Erythroblast (primary cell): Measurements from ENCODE around the gene NR2C2.

Source experiments
- DNase-seq, 2 experiments: peaks; one replicate each; lab custom pipeline; 2025; lab: John Stamatoyannopoulos, UW
- GATA1 ChIP-seq: IDR thresholded peaks from 2 replicates; pipeline ENCODE4 v1.6.1; 2011; ENCODE audit warnings: low read depth, mild to moderate bottlenecking, control low read depth, low read length, moderate library complexity
- POLR2A ChIP-seq: IDR thresholded peaks from 2 replicates; pipeline ENCODE4 v1.6.1; 2011; ENCODE audit warnings: mild to moderate bottlenecking, low read length

NR2C2 gene

DNA sequence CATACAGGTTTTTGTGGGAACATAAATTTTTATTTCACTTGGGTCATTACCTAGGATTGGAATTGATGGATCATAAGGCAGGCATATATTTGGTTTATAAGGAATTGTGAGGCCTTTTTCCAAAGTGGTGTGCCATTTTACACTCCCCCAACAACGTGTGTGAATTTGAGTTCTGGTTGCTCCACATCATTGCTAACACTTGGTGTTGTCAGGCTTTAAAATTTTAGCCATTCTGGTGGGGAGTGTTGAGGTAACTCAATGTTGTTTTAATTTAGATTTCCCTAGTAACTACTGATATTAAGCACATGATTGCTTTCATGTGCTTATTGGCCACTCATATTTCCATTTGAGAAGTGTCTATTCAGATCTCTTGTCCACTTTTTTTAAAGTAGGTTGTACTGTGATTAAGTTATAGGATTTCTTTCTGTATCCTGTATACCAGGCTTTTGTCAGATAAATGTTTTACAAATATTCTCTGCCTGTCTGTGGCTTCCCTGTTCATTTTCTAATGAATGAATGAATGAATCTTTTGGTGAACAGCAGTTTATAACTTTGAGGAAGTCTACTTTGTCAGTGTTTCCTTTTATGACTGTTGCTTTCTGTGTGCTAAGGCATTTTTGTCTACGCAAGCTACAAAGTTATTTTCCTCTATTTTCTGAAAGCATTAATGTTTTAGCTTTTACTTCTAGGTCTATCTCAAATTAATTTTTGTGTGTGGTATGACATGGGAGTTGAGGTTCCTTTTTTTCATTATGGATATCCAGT is 17.9 kb upstream of the NR2C2 start:
- DNase-seq = no peak
- TF ChIP-seq GATA1 = no peak
- TF ChIP-seq POLR2A = no peak

DNA sequence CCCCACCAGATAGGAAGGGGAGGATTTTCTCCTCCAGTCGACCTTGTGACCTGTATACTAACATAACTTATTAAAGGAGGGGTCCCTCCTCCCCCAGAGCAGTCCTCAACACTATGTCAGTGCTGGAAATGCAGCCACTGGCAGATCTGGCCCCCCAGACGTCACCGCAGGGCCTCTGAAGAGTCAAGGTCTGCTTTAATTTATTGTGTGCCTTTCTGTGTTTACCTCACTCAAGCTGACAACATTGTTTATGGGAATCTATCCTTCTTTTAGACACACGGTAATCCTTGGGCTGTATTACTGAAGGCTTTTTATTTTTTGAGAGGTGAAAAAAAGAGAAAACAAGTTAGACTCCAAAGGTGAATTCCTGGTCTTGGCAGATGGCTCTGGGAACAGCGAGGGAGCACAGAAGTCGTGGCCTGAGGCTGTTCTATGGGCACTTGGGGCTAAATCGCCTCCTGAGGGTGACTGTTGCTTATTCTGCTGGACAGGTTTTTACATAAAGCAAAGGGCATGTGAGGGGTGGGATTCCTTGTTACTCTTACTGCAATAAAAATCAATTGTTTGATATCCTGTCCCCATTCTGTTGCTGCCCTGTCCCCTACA is 13.5 kb upstream of the NR2C2 start:
- no peak for DNase-seq
- no peak for TF ChIP-seq POLR2A
- no peak for TF ChIP-seq GATA1

DNA sequence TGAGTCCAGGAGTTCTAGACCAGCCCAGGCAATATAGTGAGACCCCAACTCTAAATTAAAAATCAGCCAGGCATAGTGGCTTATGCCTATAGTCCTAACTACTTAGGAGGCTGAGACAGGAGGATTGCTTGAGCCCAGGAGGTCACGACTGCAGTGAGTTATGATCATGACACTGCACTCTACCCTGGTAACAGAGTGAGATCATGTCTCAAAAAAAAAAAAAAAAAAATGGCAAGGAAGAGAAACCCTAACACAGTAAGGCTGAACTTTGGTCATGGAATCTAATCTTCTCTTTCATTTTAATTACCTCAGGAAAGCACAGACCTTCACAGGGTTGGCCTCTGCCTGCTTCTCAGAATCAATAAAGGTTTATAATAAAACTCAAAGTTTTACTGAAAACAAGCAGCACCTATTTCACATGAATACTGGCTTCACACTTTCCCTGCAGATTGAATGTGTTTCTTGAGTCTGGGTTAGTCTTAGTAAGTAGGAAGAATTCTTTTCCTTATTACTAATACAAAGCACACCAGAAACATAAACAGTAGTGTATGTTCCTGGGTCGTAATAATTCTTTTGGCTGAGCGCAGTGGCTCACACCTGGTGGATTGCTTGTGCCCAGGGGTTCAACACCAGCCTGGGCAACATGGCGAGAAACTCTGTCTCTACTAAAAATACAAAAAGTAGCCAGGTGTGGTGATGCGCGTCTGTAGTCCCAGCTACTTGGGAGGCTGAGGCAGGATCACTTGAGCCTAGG is 11.6 kb upstream of the NR2C2 start:
- no peak for TF ChIP-seq GATA1
- no peak for TF ChIP-seq POLR2A
- DNase-seq = peak in 1 of 2 experiments; percentile 24

DNA sequence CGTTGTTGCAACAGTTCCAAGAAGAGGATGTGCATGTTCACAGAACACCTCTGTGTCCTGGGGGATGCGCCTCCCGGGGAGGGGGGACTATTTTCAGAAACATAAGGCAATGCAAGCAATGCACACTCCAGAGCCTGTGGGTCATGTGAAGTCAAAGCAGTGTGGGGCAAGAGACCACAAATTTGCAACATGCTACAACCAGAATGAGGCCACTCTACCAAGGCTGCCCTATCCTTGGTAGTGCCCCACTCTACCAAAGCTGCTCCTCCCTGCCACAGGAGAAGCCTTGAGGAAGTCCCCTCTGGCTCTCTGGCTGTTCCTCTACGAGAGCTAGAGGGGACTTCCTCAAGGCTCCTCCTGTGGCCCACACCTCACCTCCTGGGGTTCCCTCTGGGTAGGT is 8.4 kb upstream of the NR2C2 start:
- no peak for DNase-seq
- TF ChIP-seq POLR2A (no peak), GATA1 (no peak)

DNA sequence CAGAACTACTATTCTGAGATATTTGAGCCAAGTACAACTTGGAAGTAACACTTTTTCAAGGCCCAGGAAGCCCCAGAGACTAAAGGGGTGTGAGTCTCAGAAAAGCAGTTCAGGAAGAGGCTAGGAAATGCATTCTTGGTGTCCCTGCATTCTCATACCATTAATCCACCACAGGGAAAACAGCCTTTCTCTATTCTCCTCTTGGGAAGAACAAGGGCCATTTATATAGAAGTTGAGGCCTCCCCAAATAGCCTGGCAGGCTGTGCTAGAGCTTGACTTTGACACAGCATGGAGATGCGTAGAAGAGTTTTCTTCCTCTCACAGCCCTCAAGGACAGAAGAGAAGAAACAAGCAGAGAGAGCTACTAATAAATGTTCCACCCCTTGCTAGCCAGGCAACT is 5.5 kb upstream of the NR2C2 start:
- TF ChIP-seq POLR2A (no peak), GATA1 (no peak)
- no peak for DNase-seq

DNA sequence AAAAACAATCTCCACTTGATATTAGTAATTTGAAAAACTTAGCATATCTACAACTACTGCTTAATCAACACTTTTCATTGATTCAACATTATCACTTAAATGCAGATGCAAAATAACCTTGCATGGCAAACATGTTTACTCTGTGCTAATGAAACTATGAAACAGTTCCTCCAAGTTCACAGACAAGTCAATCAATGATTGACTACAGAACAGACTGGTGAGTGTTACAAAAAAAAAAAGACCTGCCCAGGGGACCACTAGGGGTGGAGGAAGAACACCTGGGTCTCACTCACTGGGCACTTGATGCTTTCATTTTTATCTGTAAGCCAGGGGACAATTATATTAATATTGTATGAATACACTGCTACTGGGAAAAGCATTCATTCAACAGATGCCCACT is 4.3 kb upstream of the NR2C2 start:
- TF ChIP-seq GATA1 (no peak), POLR2A (no peak)
- no peak for DNase-seq

DNA sequence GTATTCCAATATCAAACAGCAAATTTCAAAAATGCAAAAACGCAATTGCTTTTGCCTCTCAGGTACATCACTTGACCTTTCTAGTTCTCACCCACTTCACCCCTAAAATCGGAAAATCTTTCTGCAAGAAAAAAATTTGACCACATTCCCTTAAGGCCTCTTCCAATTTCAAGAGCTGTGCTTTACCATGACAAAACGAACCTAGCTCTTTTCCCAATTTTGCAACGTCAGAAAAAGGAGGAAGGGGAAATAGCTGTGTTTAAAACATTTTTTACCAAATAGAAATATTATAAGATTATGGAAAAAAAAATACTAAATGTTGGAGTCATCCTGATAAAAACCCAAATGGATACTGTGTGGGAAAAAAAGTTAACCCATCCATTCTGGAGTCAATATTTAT is 1.1 kb upstream of the NR2C2 start:
- no peak for DNase-seq
- no peak for TF ChIP-seq GATA1
- no peak for TF ChIP-seq POLR2A

DNA sequence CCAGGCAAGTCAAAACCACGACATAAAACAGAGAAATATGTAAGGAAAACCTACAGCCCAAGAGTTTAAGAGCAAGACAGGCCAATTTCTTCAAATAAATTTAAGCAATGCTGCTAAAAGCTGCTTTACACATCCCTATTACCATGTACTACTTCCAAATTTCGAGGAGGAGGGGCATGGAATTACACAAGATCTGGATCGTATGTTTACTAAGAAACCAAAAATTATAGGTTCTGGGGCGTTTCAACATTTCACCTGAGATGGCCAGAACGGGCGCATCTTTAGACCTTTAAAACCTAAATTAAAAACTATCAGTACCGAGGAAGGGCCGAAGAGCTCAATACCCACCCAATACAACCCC is 664 bp upstream of the NR2C2 start:
- no peak for TF ChIP-seq GATA1
- TF ChIP-seq POLR2A = no peak
- no peak for DNase-seq

DNA sequence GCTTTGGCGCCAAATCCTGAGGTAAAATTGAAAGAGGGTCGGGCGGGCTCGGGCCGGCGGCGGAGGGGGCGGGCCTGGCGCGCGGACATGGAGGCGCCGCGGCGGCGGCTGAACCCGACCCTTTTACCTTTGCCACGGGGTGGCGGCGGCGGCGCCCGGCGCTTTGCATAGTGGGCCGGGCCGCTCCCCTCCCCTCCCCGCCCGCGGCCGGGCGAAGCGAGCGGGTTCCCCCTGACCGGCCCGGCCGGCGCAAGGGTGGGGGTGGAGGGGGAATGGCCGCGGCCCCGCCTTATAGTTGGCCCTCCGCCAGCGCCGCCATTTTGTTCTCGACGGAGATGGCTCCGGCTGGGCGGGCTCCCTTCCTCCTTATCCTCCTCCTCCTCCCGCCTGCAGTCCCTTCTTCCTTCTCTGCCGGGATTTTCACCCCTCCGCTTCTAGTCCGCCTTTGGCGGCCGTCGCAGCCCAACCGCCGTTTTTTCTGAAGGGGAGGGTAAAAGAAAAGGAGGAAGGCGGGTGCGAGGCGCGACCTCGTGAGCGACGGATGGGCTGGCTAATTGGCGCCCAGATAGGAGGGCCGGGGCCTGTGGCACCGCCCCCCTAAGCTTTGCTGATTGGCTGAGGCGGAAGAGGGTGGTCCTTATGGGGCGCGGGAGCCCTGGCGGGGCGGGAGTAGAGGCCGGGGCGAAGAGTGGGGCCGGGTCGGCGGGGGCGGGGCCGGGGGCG is 664 bp downstream of the NR2C2 start:
- peak; percentile 97 to 98 for DNase-seq
- TF ChIP-seq GATA1 = no peak
- TF ChIP-seq POLR2A = no peak

DNA sequence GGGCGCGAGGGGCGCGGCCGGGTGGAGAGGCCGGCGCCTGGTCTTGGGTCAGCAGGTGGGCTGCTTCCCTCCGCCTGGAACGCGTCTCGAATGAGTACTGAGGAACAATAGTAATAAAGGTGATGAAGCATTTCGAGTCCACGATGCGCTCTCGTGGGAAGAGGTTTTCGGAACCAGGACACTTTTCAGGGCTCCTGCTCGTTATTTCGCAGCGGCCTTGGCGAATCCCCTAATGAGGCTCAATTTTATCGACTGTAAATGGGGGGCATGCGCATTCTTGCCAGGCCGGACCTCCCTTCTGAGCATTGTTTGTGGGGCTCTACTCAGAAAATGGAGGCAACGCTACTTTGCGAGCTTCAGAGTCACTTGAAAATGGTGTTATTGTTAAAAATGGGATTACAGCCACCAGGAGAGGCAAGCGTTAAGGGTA is 1.2 kb downstream of the NR2C2 start:
- no peak for DNase-seq
- TF ChIP-seq POLR2A = peak; percentile 55
- no peak for TF ChIP-seq GATA1

DNA sequence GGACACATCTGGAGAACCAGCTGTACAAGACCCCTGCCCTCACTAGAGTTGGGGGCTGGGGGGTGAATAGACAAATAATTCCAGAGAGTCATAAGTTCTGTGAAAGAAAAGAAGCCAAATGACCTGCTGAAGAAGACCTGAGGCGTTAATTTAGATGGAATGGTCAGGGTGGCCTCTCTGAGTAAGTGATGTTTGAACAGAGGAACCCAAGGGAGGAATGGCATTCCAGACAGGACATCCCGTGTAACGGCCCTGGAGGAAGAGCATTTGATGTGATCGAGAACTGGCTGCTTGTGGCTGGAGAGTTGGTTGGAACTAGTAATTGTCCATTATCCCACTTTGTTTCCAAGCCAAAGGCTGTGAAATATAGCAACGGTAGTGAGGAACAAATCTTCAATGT is 1.7 kb downstream of the NR2C2 start:
- TF ChIP-seq POLR2A (no peak), GATA1 (no peak)
- DNase-seq = no peak

DNA sequence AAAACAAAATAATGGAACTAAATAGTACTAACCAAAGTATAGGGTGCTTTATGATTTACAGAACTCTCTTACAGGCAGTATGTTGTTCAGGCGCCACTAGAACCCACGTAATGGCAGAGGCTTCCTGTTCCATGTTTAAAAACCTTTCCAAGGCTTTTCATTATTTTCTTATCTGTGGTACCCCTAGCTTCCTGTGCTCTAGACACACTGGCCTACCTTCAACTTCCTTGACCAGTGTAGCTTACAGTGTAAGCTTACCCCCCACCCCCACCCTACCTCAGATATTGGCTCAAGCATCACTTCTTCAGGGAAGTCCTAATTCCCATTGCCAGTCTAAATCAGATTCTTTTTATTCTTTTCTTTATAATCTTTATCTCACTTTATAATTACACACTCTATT is 2.9 kb downstream of the NR2C2 start:
- TF ChIP-seq GATA1 (no peak), POLR2A (no peak)
- DNase-seq = no peak

DNA sequence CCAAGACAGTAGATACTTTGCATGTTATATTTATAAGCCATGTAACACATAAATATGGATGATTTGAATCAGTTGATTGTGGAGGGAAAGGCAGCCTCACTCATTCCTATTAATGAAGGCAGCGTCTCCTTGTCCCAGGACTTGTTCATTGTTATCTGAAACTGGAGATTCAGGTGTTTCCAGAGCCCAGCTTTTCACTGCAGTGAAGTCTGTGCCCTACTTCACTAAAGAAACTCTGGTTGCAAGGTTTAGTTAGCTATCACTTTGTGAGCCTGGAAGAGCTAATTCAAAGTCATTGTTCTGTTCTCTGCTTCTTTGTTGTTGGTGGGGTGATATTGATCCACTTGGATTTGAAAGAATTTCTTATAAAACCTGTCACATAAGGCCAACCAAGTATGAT is 9.8 kb downstream of the NR2C2 start:
- no peak for DNase-seq
- no peak for TF ChIP-seq GATA1
- TF ChIP-seq POLR2A = no peak
